B cell (primary cell): ENCODE results near the gene ZMYND8. TPM values are rescaled to one million over a fixed set of nuclear protein-coding genes. Genes with fewer than 3 reads are reported as not detected.

Experiments
- ATAC-seq: fragments of 200-7000 bp; cut with Tn5 transposase; one replicate; pipeline ENCODE4 v1.10.0; 2021; ENCODE audit warnings: low read depth, mild to moderate bottlenecking, moderate number of reproducible peaks, moderate library complexity
- CTCF ChIA-PET: fragments of 350-600 bp; sonication (Branson Sonifier 250); formaldehyde crosslinking; loops from one replicate; lab custom pipeline; 2021; ENCODE audit warnings: antibody characterized with exemption, inconsistent platforms; lab: Charles Lee
- POLR2A ChIA-PET: fragments of 350-600 bp; sonication (Branson Sonifier 250); formaldehyde crosslinking; loops from one replicate; lab custom pipeline; 2021; ENCODE audit warnings: antibody characterized with exemption; lab: Charles Lee
- DNase-seq: peaks from one replicate; pipeline ENCODE4 v3.0.0; 2013
- H2AFZ ChIP-seq: 2 replicates; pipeline ENCODE4 v1.6.1; 2012; ENCODE audit warnings: mild to moderate bottlenecking, low read depth, low read length; ENCODE audit not compliant: insufficient read depth, poor library complexity, severe bottlenecking
- H3K27ac ChIP-seq, 2 donors: 1 replicate in 1 of 2; 2 replicates in 1 of 2; pipeline ENCODE4 v1.5.1; 2012 to 2013; ENCODE audit warnings: low read length in 2 of 2, mild to moderate bottlenecking in 2 of 2, moderate library complexity in 1 of 2
- H3K27me3 ChIP-seq, 4 experiments: fragments of 200-600 bp in 1 of 4; sonication (generic) in 1 of 4; replicated peaks in 1 of 4; 1 replicate in 2 of 4; 2 replicates in 2 of 4; pipeline versions ENCODE4 v1.6.1 to v1.7.0; 2013 to 2016; ENCODE audit warnings: low read length in 3 of 4, mild to moderate bottlenecking in 2 of 4, mixed read lengths in 1 of 4, moderate library complexity in 1 of 4; ENCODE audit not compliant: insufficient read depth in 4 of 4, control insufficient read depth in 3 of 4; ENCODE audit errors: control extremely low read depth in 1 of 4
- H3K36me3 ChIP-seq, 2 experiments: replicated peaks in 1 of 2; 1 replicate in 1 of 2; 2 replicates in 1 of 2; pipeline versions ENCODE4 v1.6.1 to v1.7.1; 2013; ENCODE audit warnings: low read length in 1 of 2; ENCODE audit not compliant: insufficient read depth in 2 of 2, control insufficient read depth in 1 of 2; ENCODE audit errors: control extremely low read depth in 1 of 2, extremely low read depth in 1 of 2
- H3K4me1 ChIP-seq, 2 donors: fragments of 200-600 bp in 1 of 2; sonication (generic) in 1 of 2; 1 replicate in 1 of 2; 2 replicates in 1 of 2; pipeline versions ENCODE4 v1.5.1 to v1.6.1; 2013 to 2017; ENCODE audit warnings: low read length in 2 of 2; ENCODE audit not compliant: control insufficient read depth in 2 of 2, insufficient read depth in 2 of 2
- H3K4me2 ChIP-seq: replicated peaks from 2 replicates; pipeline ENCODE3; 2012; ENCODE audit warnings: mild to moderate bottlenecking, low read depth, low read length; ENCODE audit not compliant: poor library complexity, severe bottlenecking
- H3K4me3 ChIP-seq, 5 experiments: fragments of 200-600 bp in 1 of 5; sonication (generic) in 1 of 5; 1 replicate in 3 of 5; 2 replicates in 2 of 5; pipeline versions ENCODE4 v1.5.1 to v1.7.0; 2011 to 2016; ENCODE audit warnings: low read length in 4 of 5, mild to moderate bottlenecking in 4 of 5, low read depth in 2 of 5, control low read depth in 1 of 5, moderate library complexity in 1 of 5; ENCODE audit not compliant: insufficient read depth in 1 of 5; ENCODE audit errors: control extremely low read depth in 1 of 5, extremely low read depth in 1 of 5
- H3K79me2 ChIP-seq: fragments of 200-600 bp; sonication (generic); one replicate; pipeline ENCODE4 v1.6.0; 2016; ENCODE audit warnings: low read length; ENCODE audit not compliant: control insufficient read depth, insufficient read depth
- H3K9ac ChIP-seq: fragments of 200-600 bp; sonication (generic); 2 replicates; pipeline ENCODE4 v1.6.1; 2017; ENCODE audit warnings: mild to moderate bottlenecking, low read length, moderate library complexity
- H3K9me3 ChIP-seq, 3 donors: one replicate each; pipeline versions ENCODE4 v1.6.1 to v1.7.1; 2013; ENCODE audit warnings: low read length in 2 of 3; ENCODE audit not compliant: control insufficient read depth in 2 of 3, insufficient read depth in 1 of 3; ENCODE audit errors: control extremely low read depth in 1 of 3
- H4K20me1 ChIP-seq: 2 replicates; pipeline ENCODE4 v1.6.0; 2012; ENCODE audit warnings: mild to moderate bottlenecking, low read length; ENCODE audit not compliant: insufficient read depth, control insufficient read depth, poor library complexity, severe bottlenecking
- H3K27ac Mint-ChIP-seq: one replicate; pipeline ENCODE4 v1.8.0; 2021; ENCODE audit warnings: mixed read lengths
- H3K27me3 Mint-ChIP-seq: one replicate; pipeline ENCODE4 v1.8.0; 2021; ENCODE audit warnings: mixed read lengths
- H3K4me1 Mint-ChIP-seq: one replicate; pipeline ENCODE4 v1.8.0; 2021; ENCODE audit warnings: mixed read lengths
- H3K4me3 Mint-ChIP-seq: one replicate; pipeline ENCODE4 v1.8.0; 2021; ENCODE audit warnings: mixed read lengths
- H3K9me3 Mint-ChIP-seq: one replicate; pipeline ENCODE4 v1.8.0; 2022; ENCODE audit warnings: mixed read lengths; ENCODE audit not compliant: insufficient read depth
- EZH2 ChIP-seq: IDR thresholded peaks from 2 replicates; pipeline ENCODE4 v1.6.1; 2012; ENCODE audit warnings: borderline replicate concordance, low read depth, mild to moderate bottlenecking, moderate library complexity, low read length; ENCODE audit not compliant: insufficient read depth, poor library complexity, severe bottlenecking
- WGBS: methylation state at CpG from one replicate; pipeline ENCODE4 v1.1.5; 2013; ENCODE audit warnings: missing lambda C conversion rate; ENCODE audit not compliant: insufficient coverage; 5-methylcytosine and 5-hydroxymethylcytosine counted together
- intact Hi-C: fragments of 100-400 bp; cut with micrococcal nuclease; formaldehyde crosslinking; loops from one replicate; pipeline ENCODE4 v1.10.0; 2022
- polyA plus RNA-seq: library from polyadenylated mRNA; depleted of rRNA; stranded (reverse); fragments of >200 nt; gene quantifications from 2 replicates; pipeline ENCODE4 v1.2.3, GENCODE V29; 2012
- total RNA-seq, 2 donors: library from RNA; stranded (reverse); fragments of 120-200 nt in 1 of 2; gene quantifications; 1 replicate in 1 of 2; 2 replicates in 1 of 2; pipeline versions ENCODE4 v1.2.3 to v1.2.4, GENCODE V29; 2013 to 2022
- TF ChIP-seq, protein P1 (sequence below): fragments of 200-600 bp; IDR thresholded peaks from one replicate; pipeline ENCODE4 v1.8.0; 2022; ENCODE audit warnings: antibody characterized with exemption, mild to moderate bottlenecking

ZMYND8 gene
- total and polyA plus RNA-seq, 2 donors (not counting 1 experiment from before 2014, with no cell fraction given): 20.3 to 67.2 TPM

- ATAC-seq (no peak), DNase-seq (no peak)
- Mint-ChIP-seq H3K4me1 (peaks cover 1% of the 10 kb centered on the region), H3K9me3 (no peaks in the 10 kb centered on the region), H3K27me3 (no peaks in the 10 kb centered on the region), H3K4me3 (no peak overlapping the region), H3K27ac (peak overlapping the region; percentile 15)
- no peak for TF ChIP-seq EZH2
- TF ChIP-seq, protein P1, sequence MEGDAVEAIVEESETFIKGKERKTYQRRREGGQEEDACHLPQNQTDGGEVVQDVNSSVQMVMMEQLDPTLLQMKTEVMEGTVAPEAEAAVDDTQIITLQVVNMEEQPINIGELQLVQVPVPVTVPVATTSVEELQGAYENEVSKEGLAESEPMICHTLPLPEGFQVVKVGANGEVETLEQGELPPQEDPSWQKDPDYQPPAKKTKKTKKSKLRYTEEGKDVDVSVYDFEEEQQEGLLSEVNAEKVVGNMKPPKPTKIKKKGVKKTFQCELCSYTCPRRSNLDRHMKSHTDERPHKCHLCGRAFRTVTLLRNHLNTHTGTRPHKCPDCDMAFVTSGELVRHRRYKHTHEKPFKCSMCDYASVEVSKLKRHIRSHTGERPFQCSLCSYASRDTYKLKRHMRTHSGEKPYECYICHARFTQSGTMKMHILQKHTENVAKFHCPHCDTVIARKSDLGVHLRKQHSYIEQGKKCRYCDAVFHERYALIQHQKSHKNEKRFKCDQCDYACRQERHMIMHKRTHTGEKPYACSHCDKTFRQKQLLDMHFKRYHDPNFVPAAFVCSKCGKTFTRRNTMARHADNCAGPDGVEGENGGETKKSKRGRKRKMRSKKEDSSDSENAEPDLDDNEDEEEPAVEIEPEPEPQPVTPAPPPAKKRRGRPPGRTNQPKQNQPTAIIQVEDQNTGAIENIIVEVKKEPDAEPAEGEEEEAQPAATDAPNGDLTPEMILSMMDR: no peak
- 100% methylated on average over 1 of the region's 2 CpGs for WGBS
- no peaks in the 10 kb centered on the region for H3K4me1 ChIP-seq
- H3K36me3 ChIP-seq: peaks cover 18 to 77% of the 10 kb centered on the region in 2 experiments
- H3K4me3 ChIP-seq: no peak overlapping the region
- peaks cover 89% of the 10 kb centered on the region for H3K79me2 ChIP-seq
- no peak overlapping the region for H3K9ac ChIP-seq
- H2AFZ ChIP-seq: no peak overlapping the region
- ChIA-PET POLR2A (interaction anchor here (0.6 kb wide), 1 partner anchor 79 kb away, joined by 11 read pairs; no protein-coding TSS in a partner anchor), CTCF (interaction anchor here (1.0 to 1.7 kb wide), 3 partner anchors 31 to 83 kb away, joined by 3 to 11 read pairs (median 6); no protein-coding TSS in a partner anchor)
- H3K4me2 ChIP-seq: no peak overlapping the region
- no peak overlapping the region for H3K27ac ChIP-seq
- intact Hi-C loops: loop anchor here (5.0 kb wide), 1 partner anchor 44 kb away; no protein-coding TSS in a partner anchor
- no peaks in the 10 kb centered on the region for H3K27me3 ChIP-seq
- H3K9me3 ChIP-seq: no peaks in the 10 kb centered on the region
- H4K20me1 ChIP-seq: peaks cover 54% of the 10 kb centered on the region
Observed at GRCh38 chr20:47303736-47304135, 52.8 kb downstream of the ZMYND8 start.

- Mint-ChIP-seq H3K9me3 (no peaks in the 10 kb centered on the region), H3K4me3 (no peak overlapping the region), H3K4me1 (peaks cover 1% of the 10 kb centered on the region), H3K27me3 (no peaks in the 10 kb centered on the region), H3K27ac (peak overlapping the region; percentile 37)
- no peak overlapping the region for H3K4me2 ChIP-seq
- H3K27me3 ChIP-seq: no peaks in the 10 kb centered on the region
- no peak overlapping the region for H3K9ac ChIP-seq
- H3K4me1 ChIP-seq: no peaks in the 10 kb centered on the region
- TF ChIP-seq, protein P1: no peak
- TF ChIP-seq EZH2: no peak
- intact Hi-C loops: loop anchor here (5.0 kb wide), 1 partner anchor 47 kb away; no protein-coding TSS in a partner anchor
- no peak overlapping the region for H2AFZ ChIP-seq
- H3K79me2 ChIP-seq: peaks cover 84% of the 10 kb centered on the region
- WGBS: 100% methylated on average over 1 of the region's 4 CpGs
- peaks cover 21 to 83% of the 10 kb centered on the region in 2 experiments for H3K36me3 ChIP-seq
- DNase-seq (no peak), ATAC-seq (no peak)
- ChIA-PET POLR2A (no interaction called here), CTCF (interaction anchor here (1.2 kb wide), 1 partner anchor 84 kb away, joined by 5 read pairs; no protein-coding TSS in a partner anchor)
- H3K27ac ChIP-seq: no peak overlapping the region
- peaks cover 37% of the 10 kb centered on the region for H4K20me1 ChIP-seq
- no peak overlapping the region for H3K4me3 ChIP-seq
- no peaks in the 10 kb centered on the region for H3K9me3 ChIP-seq
Observed at GRCh38 chr20:47300071-47300470, 56.4 kb downstream of the ZMYND8 start.
